ENCODE data around the gene ZNF502. TPM values are rescaled to one million over a fixed set of nuclear protein-coding genes. Genes with fewer than 3 reads are reported as not detected.

The ZNF502 gene
- 1.1 and 3.0 TPM in 2 replicates for total RNA-seq (2014; rRNA removed; shearing (Covaris generic))

DNA sequence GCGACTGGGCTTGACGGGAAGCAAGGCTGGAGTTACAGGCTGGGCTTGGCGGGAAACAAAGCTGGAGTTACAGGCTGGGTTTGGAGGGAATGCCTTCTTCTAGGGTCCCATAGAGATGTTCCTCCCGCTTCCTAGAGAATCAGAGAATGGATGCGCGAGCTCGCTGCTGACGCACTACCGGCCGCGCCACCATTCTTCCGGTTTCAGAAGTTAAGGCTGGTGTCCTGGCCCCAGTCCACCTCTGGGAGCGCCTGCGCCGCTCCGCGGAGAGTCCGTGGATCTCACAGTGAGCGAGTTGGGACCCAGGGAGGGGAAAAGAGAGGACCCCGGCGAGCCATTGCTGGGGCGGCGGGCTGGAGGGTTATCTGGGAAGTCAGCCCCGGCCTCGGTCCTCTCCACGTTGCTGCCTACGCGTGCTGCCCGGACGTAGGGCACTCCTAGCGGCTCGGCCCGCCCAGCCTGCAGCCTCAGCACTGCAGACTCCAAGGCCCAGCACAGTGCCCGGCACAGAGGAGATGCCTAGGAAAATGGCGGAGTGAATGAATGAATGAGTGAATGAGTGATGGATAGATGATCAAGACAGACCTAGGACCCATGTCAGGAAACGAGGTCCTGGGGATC lies at the start of gene ZNF502:
Gene ZNF502, plus strand, starts transcription at position 206 of the 621 bp plus-strand sequence. CDS start 7,602 bp downstream, outside the sequence.

DNA sequence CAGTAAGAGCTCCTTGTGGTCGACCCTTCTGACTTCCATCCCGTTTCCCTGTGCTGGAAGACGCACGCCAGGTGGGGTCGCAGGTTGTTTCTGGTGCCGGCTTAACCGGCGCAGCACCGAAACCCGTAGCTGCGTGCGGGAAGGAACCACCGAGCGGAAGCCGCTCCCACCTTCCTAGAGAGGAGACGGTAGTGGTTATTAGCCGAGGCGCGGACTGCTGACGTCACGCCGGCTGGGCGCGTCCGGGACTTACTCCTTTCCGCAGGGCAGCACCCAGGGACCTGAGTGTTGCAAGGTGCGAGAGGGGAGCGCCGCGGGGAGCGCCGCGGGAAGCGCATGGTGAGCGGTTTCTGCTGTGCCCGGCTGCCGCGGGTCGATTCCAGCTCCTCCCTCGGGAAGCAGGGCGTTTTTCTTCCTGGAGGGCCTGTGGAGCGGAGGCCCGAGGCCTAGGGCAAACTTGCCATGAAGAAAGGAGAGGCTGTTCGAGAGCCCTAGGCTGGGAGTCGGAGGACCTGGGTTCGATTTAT lies 17.0 kb downstream of the ZNF502 start, which contains the start of gene ZNF501:
Gene ZNF501, plus strand, starts transcription at position 252 of the 527 bp plus-strand sequence. CDS start 4,787 bp downstream, outside the sequence.

DNA sequence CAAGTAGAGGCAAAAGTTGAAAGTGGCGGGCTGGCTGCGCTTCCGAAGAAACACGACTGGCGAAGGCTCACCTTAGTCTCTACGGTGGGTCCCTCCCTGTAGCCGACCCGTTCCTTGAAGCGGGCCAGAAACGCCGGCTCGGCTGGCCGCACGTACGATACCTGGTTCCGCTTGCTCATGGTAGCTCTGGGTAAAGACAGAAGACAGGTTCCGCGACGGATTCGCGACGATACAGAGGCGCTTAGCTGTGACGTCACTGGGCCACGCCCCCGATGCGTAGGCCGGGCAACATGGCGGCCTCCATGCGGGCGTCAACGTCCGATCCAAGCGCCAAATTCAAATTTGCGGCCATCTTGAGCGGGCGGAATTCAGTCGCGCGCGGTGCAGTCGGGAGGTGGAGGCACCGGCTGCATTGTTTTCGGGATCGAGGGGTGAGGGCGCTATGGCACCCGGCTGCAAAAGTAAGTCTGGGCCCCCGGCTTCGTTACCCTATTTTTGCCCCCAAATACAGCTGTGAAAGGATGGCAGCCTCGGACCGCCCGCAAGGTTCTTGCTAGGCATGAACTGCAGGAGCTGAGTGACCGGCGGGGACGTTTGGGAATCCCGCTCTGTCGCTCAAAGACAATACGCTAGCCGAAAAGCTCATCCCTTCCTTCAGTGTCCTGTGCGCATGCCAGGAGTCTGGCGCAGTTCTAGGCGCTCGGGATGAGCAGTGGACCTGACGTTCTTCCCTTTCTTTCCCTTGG lies 49.1 kb downstream of the ZNF502 start, which contains the start of the genes KIAA1143 and KIF15:
Gene KIAA1143, minus strand, starts transcription at position 196 of the 746 bp plus-strand sequence. Its CDS starts 17 bp downstream, at position 179.
Gene KIF15, plus strand, starts transcription at position 371 of the 746 bp plus-strand sequence. Its CDS starts 72 bp downstream, at position 443.

Other genes with a start within 250 kb of the ZNF502 start
- 4.8 and 7.5 TPM in 2 replicates for gene ZNF445, start 235.0 kb upstream of the ZNF502 start, total RNA-seq (2014; rRNA removed; shearing (Covaris generic))
- not detected in 2 replicates for gene ZKSCAN7, start 157.5 kb upstream of the ZNF502 start, total RNA-seq (2014; rRNA removed; shearing (Covaris generic))
- gene ZNF660, start 127.7 kb upstream of the ZNF502 start, total RNA-seq (2014; rRNA removed; shearing (Covaris generic)): 0.24 and 0.30 TPM in 2 replicates
- 9.6 and 12.0 TPM in 2 replicates for gene ZNF197, start 87.6 kb upstream of the ZNF502 start, total RNA-seq (2014; rRNA removed; shearing (Covaris generic))
- 9.9 and 15.7 TPM in 2 replicates for gene ZNF35, start 63.9 kb upstream of the ZNF502 start, total RNA-seq (2014; rRNA removed; shearing (Covaris generic))
- 1.4 and 1.5 TPM in 2 replicates for gene ZNF501, start 17.0 kb downstream of the ZNF502 start, total RNA-seq (2014; rRNA removed; shearing (Covaris generic))
- gene KIAA1143, start 49.0 kb downstream of the ZNF502 start, total RNA-seq (2014; rRNA removed; shearing (Covaris generic)): 14.6 and 22.5 TPM in 2 replicates
- 25.1 and 33.3 TPM in 2 replicates for gene KIF15, start 49.1 kb downstream of the ZNF502 start, total RNA-seq (2014; rRNA removed; shearing (Covaris generic))
- 22.3 and 27.7 TPM in 2 replicates for gene TMEM42, start 149.3 kb downstream of the ZNF502 start, total RNA-seq (2014; rRNA removed; shearing (Covaris generic))
- 0.80 TPM in 1 of 2 replicates, not detected in the other for gene TGM4, start 161.9 kb downstream of the ZNF502 start, total RNA-seq (2014; rRNA removed; shearing (Covaris generic))

All from A375 (cell line).